Lung (tissue), 12 donors: Measurements from ENCODE around the gene PRSS12. TPM values are rescaled to one million over a fixed set of nuclear protein-coding genes. Genes with fewer than 3 reads are reported as not detected.
A peak's percentile ranks its signal among the peaks of the same experiment; 100 is the strongest.

Experiments
- ATAC-seq: fragments of 200-7000 bp; cut with Tn5 transposase; one replicate; pipeline ENCODE4 v1.9.1; 2020; ENCODE audit warnings: moderate number of reproducible peaks; ENCODE audit not compliant: insufficient read depth, low FRiP score
- DNase-seq, 3 donors: peaks; one replicate each; pipeline ENCODE4 v3.0.0-alpha.2; 2013 to 2017
- H3K27ac ChIP-seq, 2 donors: one replicate each; pipeline ENCODE4 v1.5.1; 2013; ENCODE audit warnings: mild to moderate bottlenecking in 2 of 2, moderate library complexity in 2 of 2, control low read depth in 1 of 2, inconsistent platforms in 1 of 2, low read depth in 1 of 2, low read length in 1 of 2
- H3K27me3 ChIP-seq, 3 donors: one replicate each; pipeline ENCODE4 v1.5.1; 2013; ENCODE audit warnings: low read length in 2 of 3; ENCODE audit not compliant: control insufficient read depth in 3 of 3, insufficient read depth in 3 of 3
- H3K36me3 ChIP-seq, 4 donors: one replicate each; pipeline ENCODE4 v1.5.1; 2013; ENCODE audit warnings: low read length in 4 of 4, mild to moderate bottlenecking in 1 of 4, moderate library complexity in 1 of 4; ENCODE audit not compliant: control insufficient read depth in 4 of 4, insufficient read depth in 4 of 4
- H3K4me1 ChIP-seq, 5 donors: one replicate each; pipeline ENCODE4 v1.5.1; 2013; ENCODE audit warnings: low read length in 5 of 5, mild to moderate bottlenecking in 2 of 5, moderate library complexity in 1 of 5; ENCODE audit not compliant: control insufficient read depth in 5 of 5, insufficient read depth in 5 of 5
- H3K4me3 ChIP-seq: one replicate; pipeline ENCODE4 v1.5.1; 2013; ENCODE audit warnings: mild to moderate bottlenecking, control low read depth, moderate library complexity
- H3K9ac ChIP-seq, 2 donors: one replicate each; pipeline ENCODE4 v1.5.1; 2013; ENCODE audit warnings: low read length in 2 of 2, control low read depth in 1 of 2; ENCODE audit not compliant: insufficient read depth in 1 of 2
- H3K9me3 ChIP-seq, 4 donors: one replicate each; pipeline ENCODE4 v1.5.1; 2013; ENCODE audit warnings: low read length in 3 of 4, mild to moderate bottlenecking in 1 of 4, moderate library complexity in 1 of 4; ENCODE audit not compliant: control insufficient read depth in 4 of 4, insufficient read depth in 3 of 4
- WGBS, 2 donors: extraction: QIAGEN DNeasy Blood & Tissue Kit; methylation state at CpG; one replicate each; pipeline ENCODE4 v1.1.7; 2013; 5-methylcytosine and 5-hydroxymethylcytosine counted together
- polyA plus RNA-seq, 2 donors: library from polyadenylated mRNA; stranded (reverse); fragments of 200-250 nt; gene quantifications; one replicate each; pipeline ENCODE4 v1.2.1, GENCODE V29; 2013
- total RNA-seq, 2 donors: library from RNA; depleted of rRNA in 1 of 2; stranded (reverse); fragments of >200 nt in 1 of 2; gene quantifications; one replicate each; pipeline ENCODE4 v1.2.1, GENCODE V29; 2014 to 2021
- TF ChIP-seq, protein P1 (sequence below): IDR thresholded peaks from 2 replicates; pipeline ENCODE4 v1.5.1; 2012; ENCODE audit warnings: mild to moderate bottlenecking; ENCODE audit errors: control extremely low read depth, extremely low read depth
- donor health status: control.
- donor health status: control.
- donor health status: Bipolar disorder and iron deficiency.
- donor health status: healthy.
- donor health status: DM: yes; HTN: yes; CAD: no.

Gene PRSS12
- total and polyA plus RNA-seq, 4 donors: 2.9 to 55.0 (median 8.2) TPM

DNA sequence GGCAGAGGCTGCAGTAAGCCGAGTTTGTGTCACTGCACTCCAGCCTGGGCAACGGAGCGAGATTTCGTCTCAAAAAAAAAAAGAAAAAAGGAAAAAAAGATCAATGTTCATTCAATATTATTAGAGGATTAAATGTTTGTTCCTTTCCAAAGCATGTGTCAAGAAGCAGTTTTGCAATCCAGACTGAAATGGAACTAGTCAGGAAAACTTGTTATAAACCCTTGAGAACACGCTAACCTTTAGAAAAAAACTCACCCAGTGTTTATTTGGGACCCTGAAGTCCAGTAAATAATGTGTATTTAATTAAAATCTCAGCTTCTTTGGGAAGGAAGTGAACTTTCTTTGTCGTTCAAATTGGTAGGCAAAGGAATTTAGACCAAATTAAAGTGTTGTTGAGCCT, 16.4 kb upstream of the PRSS12 start:
- Histone ChIP-seq H3K36me3 (no peaks in the 10 kb centered on the region), H3K9me3 (no peaks in the 10 kb centered on the region), H3K9ac (no peak overlapping the region), H3K27me3 (no peaks in the 10 kb centered on the region), H3K4me3 (no peak overlapping the region), H3K27ac (no peak overlapping the region), H3K4me1 (peaks cover 0 to 1% (median 0%) of the 10 kb centered on the region in 5 donors)
- WGBS, 2 donors: 58 to 65% methylated on average over 6 of the region's 6 CpGs
- ATAC-seq (no peak), DNase-seq (no peak)
- TF ChIP-seq, protein P1, sequence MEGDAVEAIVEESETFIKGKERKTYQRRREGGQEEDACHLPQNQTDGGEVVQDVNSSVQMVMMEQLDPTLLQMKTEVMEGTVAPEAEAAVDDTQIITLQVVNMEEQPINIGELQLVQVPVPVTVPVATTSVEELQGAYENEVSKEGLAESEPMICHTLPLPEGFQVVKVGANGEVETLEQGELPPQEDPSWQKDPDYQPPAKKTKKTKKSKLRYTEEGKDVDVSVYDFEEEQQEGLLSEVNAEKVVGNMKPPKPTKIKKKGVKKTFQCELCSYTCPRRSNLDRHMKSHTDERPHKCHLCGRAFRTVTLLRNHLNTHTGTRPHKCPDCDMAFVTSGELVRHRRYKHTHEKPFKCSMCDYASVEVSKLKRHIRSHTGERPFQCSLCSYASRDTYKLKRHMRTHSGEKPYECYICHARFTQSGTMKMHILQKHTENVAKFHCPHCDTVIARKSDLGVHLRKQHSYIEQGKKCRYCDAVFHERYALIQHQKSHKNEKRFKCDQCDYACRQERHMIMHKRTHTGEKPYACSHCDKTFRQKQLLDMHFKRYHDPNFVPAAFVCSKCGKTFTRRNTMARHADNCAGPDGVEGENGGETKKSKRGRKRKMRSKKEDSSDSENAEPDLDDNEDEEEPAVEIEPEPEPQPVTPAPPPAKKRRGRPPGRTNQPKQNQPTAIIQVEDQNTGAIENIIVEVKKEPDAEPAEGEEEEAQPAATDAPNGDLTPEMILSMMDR: no peak

DNA sequence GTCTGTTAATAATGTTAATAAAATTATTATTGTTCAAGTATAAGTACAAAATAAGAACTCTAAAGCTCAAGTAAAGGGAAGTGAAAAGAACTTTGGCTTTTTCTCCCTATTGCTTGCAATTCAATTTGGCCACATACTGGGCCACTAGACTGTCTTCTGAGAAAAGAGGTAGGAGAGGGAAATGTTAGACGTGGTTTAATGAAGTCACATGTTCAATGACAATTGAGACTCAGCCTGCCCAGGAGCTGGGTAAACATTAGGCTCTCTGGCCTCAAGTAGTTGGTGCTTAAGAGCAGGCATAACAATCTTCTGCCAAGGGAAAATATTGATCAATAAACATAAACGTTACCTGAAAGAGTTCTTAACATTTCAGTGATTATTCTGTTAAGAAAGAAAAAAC, 15.1 kb upstream of the PRSS12 start:
- Histone ChIP-seq H3K36me3 (no peaks in the 10 kb centered on the region), H3K27ac (no peak overlapping the region)
- ATAC-seq: peak; percentile 72

DNA sequence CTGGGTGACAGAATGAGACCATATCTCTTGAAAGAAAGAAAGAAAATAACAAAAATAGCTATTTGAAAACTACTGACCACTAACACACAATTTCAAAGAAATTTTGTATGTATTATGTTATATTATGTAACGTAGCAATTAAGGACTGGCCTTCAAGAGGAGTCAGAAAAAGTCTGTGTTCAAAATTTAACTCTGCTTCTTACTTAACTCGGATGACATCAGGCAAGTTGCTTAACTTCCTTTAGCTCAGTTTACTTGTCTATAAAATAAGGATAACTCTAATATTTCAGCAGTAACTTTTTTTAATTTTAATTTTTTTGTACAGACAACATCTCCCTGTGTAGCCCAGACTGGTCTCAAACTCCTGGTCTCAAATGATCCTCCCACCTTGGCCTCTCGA, 14.6 kb upstream of the PRSS12 start:
- WGBS, 2 donors: 73 to 78% methylated on average over 3 of the region's 3 CpGs
- H3K36me3 ChIP-seq: no peaks in the 10 kb centered on the region
- no peak overlapping the region for H3K27ac ChIP-seq
- no peak overlapping the region for H3K9ac ChIP-seq
- TF ChIP-seq, protein P1: no peak
- no peak for DNase-seq
- no peaks in the 10 kb centered on the region for H3K9me3 ChIP-seq
- H3K4me1 ChIP-seq: peaks cover 0 to 1% (median 0%) of the 10 kb centered on the region in 5 donors
- ATAC-seq: no peak
- H3K4me3 ChIP-seq: no peak overlapping the region
- no peaks in the 10 kb centered on the region for H3K27me3 ChIP-seq

More for the DNA sequence above, 15.1 kb upstream of the PRSS12 start:
- Histone ChIP-seq H3K27me3 (no peaks in the 10 kb centered on the region), H3K9me3 (no peaks in the 10 kb centered on the region), H3K9ac (no peak overlapping the region), H3K4me1 (peaks cover 0 to 1% (median 0%) of the 10 kb centered on the region in 5 donors), H3K4me3 (no peak overlapping the region)
- TF ChIP-seq, protein P1: no peak
- 55% methylated on average over 2 of the region's 2 CpGs for WGBS, 2 donors
- DNase-seq: peak in 2 of 3 donors; percentile 11 to 32

DNA sequence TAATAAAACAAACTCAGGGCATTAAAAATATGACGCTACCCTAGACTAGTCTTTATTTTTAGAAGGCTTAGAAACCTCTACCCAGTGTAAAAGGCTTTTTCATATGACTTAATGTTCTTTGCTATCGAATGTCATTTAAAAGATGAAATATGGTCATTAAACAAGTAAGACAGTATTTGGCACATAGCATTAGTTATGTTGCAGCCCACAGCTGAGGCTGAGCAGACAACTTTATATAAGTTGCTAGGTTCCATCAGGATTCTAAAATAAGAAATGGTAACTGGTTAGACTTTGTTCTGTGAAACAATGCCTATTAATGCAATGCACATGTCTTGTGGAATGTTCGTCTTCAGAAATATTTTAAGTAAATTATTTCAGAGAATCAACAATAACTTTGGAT, 10.4 kb upstream of the PRSS12 start:
- TF ChIP-seq, protein P1: no peak
- H3K27ac ChIP-seq: no peak overlapping the region
- DNase-seq (no peak), ATAC-seq (no peak)
- H3K4me3 ChIP-seq: no peak overlapping the region
- WGBS, 2 donors: 80 to 89% methylated on average over 3 of the region's 3 CpGs
- no peak overlapping the region for H3K9ac ChIP-seq
- no peaks in the 10 kb centered on the region for H3K9me3 ChIP-seq
- H3K27me3 ChIP-seq: no peaks in the 10 kb centered on the region
- no peaks in the 10 kb centered on the region for H3K36me3 ChIP-seq
- H3K4me1 ChIP-seq: peaks cover 0 to 1% (median 0%) of the 10 kb centered on the region in 5 donors
